ENCODE results near the gene EPHB2. TPM values are rescaled to one million over a fixed set of nuclear protein-coding genes. Genes with fewer than 3 reads are reported as not detected.

EPHB2 gene
- polyA plus RNA-seq, 1 donor from 2014 or later = 22.8 TPM

- Histone ChIP-seq H3K36me3 (ENCODE audit: insufficient read depth, low read length) (peaks cover 12% of the 10 kb centered on the region), H4K20me1 (ENCODE audit: insufficient read depth) (no peaks in the 10 kb centered on the region), H2AFZ (ENCODE audit: low read depth, low read length) (no peak overlapping the region), H3K27ac (ENCODE audit: low read length) (no peak overlapping the region), H3K9ac (ENCODE audit: low read length) (no peak overlapping the region), H3K9me2 (ENCODE audit: insufficient read depth, low read length) (no peaks in the 10 kb centered on the region), H3K9me3 (ENCODE audit: low read length) (no peaks in the 10 kb centered on the region), H3F3A (ENCODE audit: insufficient read depth, low read length, poor library complexity, severe bottlenecking) (no peaks in the 10 kb centered on the region), H3K79me2 (replicated peaks; ENCODE audit: insufficient read depth, low read length) (no peaks in the 10 kb centered on the region), H3K27me3 (ENCODE audit: insufficient read depth, low read depth, low read length) (no peaks in the 10 kb centered on the region), H3K4me3 (ENCODE audit: low read length) (no peak overlapping the region), H3K4me2 (ENCODE audit: low read length) (no peak overlapping the region)
- no peak for TF ChIP-seq POLR2AphosphoS5 (IDR thresholded peaks at IDR 0.05)
- TF ChIP-seq CTCF (IDR thresholded peaks at IDR 0.05; ENCODE audit: poor library complexity, severe bottlenecking) = no peak
- no peak for TF ChIP-seq TAF1 (IDR thresholded peaks at IDR 0.05; ENCODE audit: low read depth)
- no peak for TF ChIP-seq EP300 (conservative IDR thresholded peaks at IDR 0.05; ENCODE audit: poor library complexity, severe bottlenecking)
- no peak for TF ChIP-seq SMC3 (conservative IDR thresholded peaks at IDR 0.05; ENCODE audit: poor library complexity)
- no peak for TF ChIP-seq MXI1 (conservative IDR thresholded peaks at IDR 0.05; ENCODE audit: poor library complexity, severe bottlenecking)
- TF ChIP-seq RAD21 (conservative IDR thresholded peaks at IDR 0.05) = no peak
- TF ChIP-seq REST (IDR thresholded peaks at IDR 0.05; ENCODE audit: borderline replicate concordance) = no peak
- no peak for TF ChIP-seq EZH2 (IDR thresholded peaks at IDR 0.05; ENCODE audit: borderline replicate concordance, insufficient read depth, low read length, poor library complexity, severe bottlenecking)
Observed at GRCh38 chr1:22875241-22875640, 164.6 kb downstream of the EPHB2 start.

- H3K36me3 ChIP-seq (ENCODE audit: insufficient read depth, low read length) = peaks cover 12% of the 10 kb centered on the region
- H3K4me2 ChIP-seq (ENCODE audit: low read length) = no peak overlapping the region
- TF ChIP-seq POLR2AphosphoS5 (IDR thresholded peaks at IDR 0.05) (no peak), EP300 (conservative IDR thresholded peaks at IDR 0.05; ENCODE audit: poor library complexity, severe bottlenecking) (no peak), CTCF (IDR thresholded peaks at IDR 0.05; ENCODE audit: poor library complexity, severe bottlenecking) (no peak), MXI1 (conservative IDR thresholded peaks at IDR 0.05; ENCODE audit: poor library complexity, severe bottlenecking) (no peak), SMC3 (conservative IDR thresholded peaks at IDR 0.05; ENCODE audit: poor library complexity) (no peak), RAD21 (conservative IDR thresholded peaks at IDR 0.05) (no peak), TAF1 (IDR thresholded peaks at IDR 0.05; ENCODE audit: low read depth) (no peak), REST (IDR thresholded peaks at IDR 0.05; ENCODE audit: borderline replicate concordance) (no peak), EZH2 (IDR thresholded peaks at IDR 0.05; ENCODE audit: borderline replicate concordance, insufficient read depth, low read length, poor library complexity, severe bottlenecking) (no peak)
- H3K27me3 ChIP-seq (ENCODE audit: insufficient read depth, low read depth, low read length) = no peaks in the 10 kb centered on the region
- no peaks in the 10 kb centered on the region for H3K79me2 ChIP-seq (replicated peaks; ENCODE audit: insufficient read depth, low read length)
- H3K4me3 ChIP-seq (ENCODE audit: low read length) = no peak overlapping the region
- no peaks in the 10 kb centered on the region for H3F3A ChIP-seq (ENCODE audit: insufficient read depth, low read length, poor library complexity, severe bottlenecking)
- no peaks in the 10 kb centered on the region for H4K20me1 ChIP-seq (ENCODE audit: insufficient read depth)
- no peak overlapping the region for H3K9ac ChIP-seq (ENCODE audit: low read length)
- no peaks in the 10 kb centered on the region for H3K9me2 ChIP-seq (ENCODE audit: insufficient read depth, low read length)
- H2AFZ ChIP-seq (ENCODE audit: low read depth, low read length) = no peak overlapping the region
- H3K27ac ChIP-seq (ENCODE audit: low read length) = no peak overlapping the region
- no peaks in the 10 kb centered on the region for H3K9me3 ChIP-seq (ENCODE audit: low read length)
Observed at GRCh38 chr1:22875841-22876240, 165.2 kb downstream of the EPHB2 start.
